K562 (cell line): ENCODE data around the gene PATJ. TPM values are rescaled to one million over a fixed set of nuclear protein-coding genes. Genes with fewer than 3 reads are reported as not detected.

Experiments used
- DNMT1 ChIP-seq: fragments of 450-650 bp; IDR thresholded peaks from 2 replicates; pipeline ENCODE4 v1.6.1; 2016; ENCODE audit warnings: antibody characterized with exemption, mild to moderate bottlenecking
- KLF13 ChIP-seq: fragments of 450-650 bp; IDR thresholded peaks from 2 replicates; pipeline ENCODE4 v1.6.1; 2016; ENCODE audit warnings: missing genetic modification characterization, low read depth, mild to moderate bottlenecking, missing compliant biosample characterization, moderate library complexity, borderline replicate concordance
- TAF7 ChIP-seq: fragments of 450-650 bp; IDR thresholded peaks from 2 replicates; pipeline ENCODE4 v1.6.1; 2016; ENCODE audit warnings: missing genetic modification characterization, missing compliant biosample characterization
- TRIM28 ChIP-seq: fragments of 450-650 bp; IDR thresholded peaks from 2 replicates; pipeline ENCODE4 v1.6.1; 2017
- ZBTB40 ChIP-seq, 2 experiments: fragments of 450-650 bp in 1 of 2; sonication (generic) in 1 of 2; formaldehyde crosslinking in 1 of 2; IDR thresholded peaks; 2 replicates each; pipeline versions ENCODE4 v1.7.1 to v1.9.0; 2016 to 2022; ENCODE audit warnings: inconsistent platforms in 1 of 2, mild to moderate bottlenecking in 1 of 2, missing genetic modification reagents in 1 of 2
- ZNF407 ChIP-seq: fragments of 450-650 bp; IDR thresholded peaks from 2 replicates; pipeline ENCODE4 v1.6.1; 2016; ENCODE audit warnings: low read depth
- polyA plus RNA-seq, 8 experiments: library from polyadenylated mRNA; depleted of rRNA in 4 of 8; stranded (reverse) in 5 of 8; unstranded in 3 of 8; fragments of >200 nt; fragmentation: Nextera tagmentation in 2 of 8; fragmentation: Illumina TruSeq in 1 of 8; extraction: Ambion mirVana in 2 of 8; extraction: Trizol in 1 of 8; gene quantifications; 2 replicates each; pipeline versions ENCODE4 v1.2.1 to v1.2.3, GENCODE V29; 2011 to 2014; ENCODE audit warnings: inconsistent platforms in 1 of 8, missing spikeins in 1 of 8
- total RNA-seq, 7 experiments: library from RNA; depleted of rRNA in 6 of 7; stranded (reverse); fragments of >200 nt in 6 of 7; fragmentation: Illumina TruSeq in 2 of 7; extraction: Trizol in 2 of 7; gene quantifications; 2 replicates each; pipeline versions ENCODE4 v1.2.1 to v1.2.3, GENCODE V29; 2011 to 2021; ENCODE audit warnings: low replicate concordance in 1 of 7

PATJ gene
- total and polyA plus RNA-seq, 9 of the 15 experiments (the other 6 are each of a cell fraction or from before 2014, with no cell fraction given) = 0.22 TPM; not detected in 8

- TF ChIP-seq ZNF407 (no peak; the same call in 1 of the 2 replicates), ZBTB40 (IDR thresholded peaks at IDR 0.05) (peak; percentile 94), ZBTB40 (CRISPR knock-in tag; IDR thresholded peaks at IDR 0.05) (no peak), TAF7 (tag) (peak; percentile 96), KLF13 (tag) (0 out of 2 replicates have a peak, but pooled peaks have one; percentile 12), TRIM28 (peak; percentile 33; the same call in 1 of the 2 replicates), DNMT1 (no peak)
These were observed 17.2 kb upstream of the PATJ start, which contains the start of gene TM2D1 (continued) for GRCh38 chr1:61724813-61725694.
